HEK293T (cell line): Measurements from ENCODE around the gene CFAP161.
"Not testable (repeated sequence)": the region's sequence is repeated elsewhere in the genome, so short reads cannot be mapped to it uniquely, and the experiment has no call there.

ENCODE experiments used
- CTCF ChIA-PET: fragments of 350-600 bp; formaldehyde crosslinking; extraction: SDS; loops from one replicate; lab custom pipeline; 2021; ENCODE audit warnings: antibody characterized with exemption, inconsistent platforms; lab: Yijun Ruan, JAX
- POLR2A ChIA-PET: fragments of 350-600 bp; formaldehyde crosslinking; extraction: SDS; loops from one replicate; lab custom pipeline; 2020; ENCODE audit warnings: antibody characterized with exemption, inconsistent platforms; lab: Yijun Ruan, JAX
- DNase-seq: peaks from one replicate; pipeline ENCODE4 v3.0.0; 2012; ENCODE audit warnings: mixed read lengths; ENCODE audit errors: extremely low spot score
- ARNT ChIP-seq: fragments of 450-650 bp; IDR thresholded peaks from 2 replicates; pipeline ENCODE4 v1.6.1; 2017; ENCODE audit warnings: mild to moderate bottlenecking
- BHLHE40 ChIP-seq: fragments of 450-650 bp; IDR thresholded peaks from 2 replicates; pipeline ENCODE4 v1.6.1; 2016; ENCODE audit warnings: mild to moderate bottlenecking, moderate library complexity, borderline replicate concordance
- CTBP1 ChIP-seq: fragments of 450-650 bp; IDR thresholded peaks from 2 replicates; pipeline ENCODE4 v1.6.1; 2016; ENCODE audit warnings: borderline replicate concordance
- ELF4 ChIP-seq: fragments of 450-650 bp; IDR thresholded peaks from 2 replicates; pipeline ENCODE4 v1.6.1; 2017; ENCODE audit warnings: antibody characterized with exemption
- FOXA1 ChIP-seq: fragments of 450-650 bp; IDR thresholded peaks from 2 replicates; pipeline ENCODE4 v1.6.1; 2016; ENCODE audit warnings: mild to moderate bottlenecking
- FOXK2 ChIP-seq: fragments of 450-650 bp; IDR thresholded peaks from 2 replicates; pipeline ENCODE4 v1.6.1; 2016; ENCODE audit warnings: mild to moderate bottlenecking
- FOXM1 ChIP-seq: fragments of 450-650 bp; IDR thresholded peaks from 2 replicates; pipeline ENCODE4 v1.6.1; 2017; ENCODE audit warnings: mild to moderate bottlenecking, borderline replicate concordance
- HDGF ChIP-seq: fragments of 450-650 bp; IDR thresholded peaks from 2 replicates; pipeline ENCODE4 v1.6.1; 2017; ENCODE audit warnings: antibody characterized with exemption, borderline replicate concordance
- L3MBTL2 ChIP-seq: fragments of 450-650 bp; conservative IDR thresholded peaks from 2 replicates; pipeline ENCODE4 v1.6.1; 2016; ENCODE audit warnings: mild to moderate bottlenecking
- LEF1 ChIP-seq: fragments of 450-650 bp; IDR thresholded peaks from 2 replicates; pipeline ENCODE4 v1.6.1; 2017; ENCODE audit warnings: mild to moderate bottlenecking, borderline replicate concordance
- NFRKB ChIP-seq: fragments of 450-650 bp; IDR thresholded peaks from 2 replicates; pipeline ENCODE4 v1.6.1; 2016; ENCODE audit warnings: mild to moderate bottlenecking, moderate library complexity
- PKNOX1 ChIP-seq: fragments of 450-650 bp; IDR thresholded peaks from 2 replicates; pipeline ENCODE4 v1.6.1; 2016
- SP1 ChIP-seq: fragments of 450-650 bp; IDR thresholded peaks from 2 replicates; pipeline ENCODE4 v1.6.1; 2017
- SUZ12 ChIP-seq: fragments of 450-650 bp; IDR thresholded peaks from 2 replicates; pipeline ENCODE4 v1.6.1; 2016; ENCODE audit warnings: mild to moderate bottlenecking
- TARDBP ChIP-seq: fragments of 450-650 bp; IDR thresholded peaks from 2 replicates; pipeline ENCODE4 v1.6.1; 2016
- ZNF384 ChIP-seq: fragments of 450-650 bp; IDR thresholded peaks from 2 replicates; pipeline ENCODE4 v1.6.1; 2016

The CFAP161 gene

DNA sequence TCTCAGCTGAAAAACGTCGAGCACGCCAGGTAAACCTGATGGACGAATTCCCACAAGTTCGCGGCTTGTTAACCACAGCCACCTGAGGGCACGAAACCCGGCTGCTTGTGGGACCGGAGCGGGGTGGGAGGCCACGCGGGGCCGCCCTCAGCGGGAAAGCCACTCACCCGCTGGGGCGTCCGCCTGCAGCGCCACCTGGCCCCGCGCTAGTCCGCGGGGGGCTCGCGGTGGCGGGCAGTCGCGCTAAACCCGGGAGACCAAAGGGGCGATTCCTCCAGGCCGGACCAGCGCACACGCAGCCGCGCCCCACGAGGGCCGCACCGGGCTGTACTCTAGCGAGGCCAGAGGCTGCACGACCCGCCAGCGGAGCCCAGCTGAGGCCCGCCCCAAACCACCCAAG, 15.7 kb upstream of the CFAP161 start:
- TF ChIP-seq L3MBTL2 (no peak), LEF1 (no peak), HDGF (no peak), PKNOX1 (no peak), CTBP1 (no peak), ELF4 (no peak), SP1 (no peak), FOXA1 (no peak), SUZ12 (no peak), FOXM1 (no peak), ARNT (no peak), ZNF384 (no peak), TARDBP (no peak), BHLHE40 (no peak), FOXK2 (no peak), NFRKB (no peak)
- ChIA-PET POLR2A (no interaction called here), CTCF (interaction anchor here (0.5 to 1.4 kb wide), 2 partner anchors 137 to 149 kb away, joined by 3 to 4 read pairs; no protein-coding TSS in a partner anchor)
- DNase-seq = no peak

GRCh38 chr15:81120069-81120468, 14.0 kb upstream of the CFAP161 start:
- DNase-seq = no peak
- POLR2A ChIA-PET = no interaction called here
- TF ChIP-seq CTBP1 = no peak
- TF ChIP-seq FOXA1 = no peak
- TF ChIP-seq FOXM1 = no peak
- TF ChIP-seq NFRKB = no peak
- no peak for TF ChIP-seq LEF1
- TF ChIP-seq FOXK2 = no peak
- no peak for TF ChIP-seq PKNOX1
- no peak for TF ChIP-seq SUZ12
- TF ChIP-seq TARDBP = no peak
- no peak for TF ChIP-seq L3MBTL2
- no peak for TF ChIP-seq HDGF
- no peak for TF ChIP-seq ELF4
- TF ChIP-seq BHLHE40 = no peak
- TF ChIP-seq ZNF384 = no peak
- CTCF ChIA-PET = no interaction called here

- no peak for DNase-seq
- CTCF ChIA-PET = no interaction called here
- TF ChIP-seq HDGF = no peak
- TF ChIP-seq SUZ12 = no peak
- TF ChIP-seq BHLHE40 = no peak
- no peak for TF ChIP-seq L3MBTL2
- TF ChIP-seq SP1 = no peak
- TF ChIP-seq LEF1 = no peak
- no peak for TF ChIP-seq NFRKB
- TF ChIP-seq ZNF384 = no peak
- TF ChIP-seq FOXK2 = no peak
- no peak for TF ChIP-seq FOXA1
- TF ChIP-seq TARDBP = no peak
- TF ChIP-seq PKNOX1 = no peak
- TF ChIP-seq FOXM1 = no peak
- no peak for TF ChIP-seq ELF4
- TF ChIP-seq CTBP1 = no peak
- TF ChIP-seq ARNT = no peak
- POLR2A ChIA-PET = no interaction called here
These were observed 7.2 kb upstream of the CFAP161 start for GRCh38 chr15:81126892-81127291.

GRCh38 chr15:81141478-81141877, 7.4 kb downstream of the CFAP161 start:
- DNase-seq, CTCF ChIA-PET, POLR2A ChIA-PET: not testable (repeated sequence)

GRCh38 chr15:81146006-81146405, 11.9 kb downstream of the CFAP161 start:
- POLR2A ChIA-PET = no interaction called here
- CTCF ChIA-PET = no interaction called here
- TF ChIP-seq HDGF (no peak), NFRKB (no peak), LEF1 (no peak), PKNOX1 (no peak), FOXA1 (no peak), FOXM1 (no peak), ZNF384 (no peak), CTBP1 (no peak), BHLHE40 (no peak), FOXK2 (no peak), L3MBTL2 (no peak), SP1 (no peak), SUZ12 (no peak), ARNT (no peak)
- DNase-seq = no peak

DNA sequence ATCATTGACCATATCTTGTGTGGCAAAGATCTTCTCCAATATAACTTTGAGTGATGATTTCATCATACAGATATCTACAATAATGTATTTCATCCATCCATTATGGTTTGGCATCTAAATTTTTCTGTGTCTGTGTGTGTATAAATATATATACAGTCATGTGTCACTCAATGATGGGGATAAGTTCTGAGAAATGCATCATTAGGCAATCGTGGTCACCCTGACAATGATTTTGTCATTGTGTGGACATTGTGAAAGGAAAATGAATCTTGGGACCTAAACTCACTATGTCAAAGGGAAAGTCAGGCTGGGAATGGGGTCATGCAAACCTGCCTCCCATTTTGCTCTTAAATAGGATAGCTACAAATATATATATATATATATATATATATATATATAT, 12.4 kb downstream of the CFAP161 start:
- no peak for DNase-seq
- POLR2A ChIA-PET = no interaction called here
- CTCF ChIA-PET = no interaction called here
- TF ChIP-seq HDGF (no peak), SUZ12 (no peak), TARDBP (no peak), LEF1 (no peak), PKNOX1 (no peak), L3MBTL2 (no peak), ZNF384 (no peak), ELF4 (no peak)
